A549 (cell line): ENCODE data around the gene HIPK3. TPM values are rescaled to one million over a fixed set of nuclear protein-coding genes. Genes with fewer than 3 reads are reported as not detected.

ENCODE experiments used
- ATAC-seq, 2 experiments: fragments of 200-7000 bp in 1 of 2; fragments of >200 bp in 1 of 2; cut with Nextera tagmentation in 1 of 2; cut with Tn5 transposase in 1 of 2; 3 replicates each; pipeline versions ENCODE4 v1.8.0 to v1.9.1; 2018 to 2020; ENCODE audit warnings: mild to moderate bottlenecking in 1 of 2, moderate library complexity in 1 of 2
- CTCF ChIA-PET: fragments of 300-600 bp; sonication (Branson Sonifier 250); formaldehyde crosslinking; extraction: SDS; loops from one replicate; lab custom pipeline; 2021; ENCODE audit warnings: antibody characterized with exemption, inconsistent platforms; lab: Yijun Ruan, JAX
- POLR2A ChIA-PET: fragments of 350-600 bp; formaldehyde crosslinking; extraction: SDS; loops from one replicate; lab custom pipeline; 2021; ENCODE audit warnings: antibody characterized with exemption, inconsistent platforms; lab: Yijun Ruan, JAX
- DNase-seq, 2 experiments: peaks; one replicate each; pipeline versions ENCODE4 v3.0.0 to v3.0.0-alpha.2; 2011 to 2016; ENCODE audit warnings: low read depth in 1 of 2, low spot score in 1 of 2
- FAIRE-seq: peaks from 2 replicates; lab custom pipeline; 2011; peaks lifted over from hg19 to GRCh38; lab: Jason Lieb, UNC
- H3K27ac ChIP-seq, 2 experiments: fragments of >200 bp; sonication (Bioruptor Twin); formaldehyde crosslinking; 3 replicates each; pipeline ENCODE4 v1.5.1; 2016 to 2017
- H3K4me1 ChIP-seq: fragments of >200 bp; sonication (Bioruptor Twin); formaldehyde crosslinking; 3 replicates; pipeline ENCODE4 v1.6.1; 2016
- H3K4me2 ChIP-seq: fragments of >200 bp; sonication (Bioruptor Twin); formaldehyde crosslinking; 3 replicates; pipeline ENCODE4 v1.6.1; 2016
- H3K4me3 ChIP-seq: fragments of >200 bp; sonication (Bioruptor Twin); formaldehyde crosslinking; 3 replicates; pipeline ENCODE4 v1.5.1; 2016
- H3K9me3 ChIP-seq: fragments of >200 bp; sonication (Bioruptor Twin); formaldehyde crosslinking; 3 replicates; pipeline ENCODE4 v1.6.1; 2016
- CBX8 ChIP-seq: fragments of 200-600 bp; sonication (generic); IDR thresholded peaks from 2 replicates; pipeline ENCODE4 v1.6.1; 2016
- CEBPB ChIP-seq, 2 experiments: fragments of >200 bp in 1 of 2; sonication (Bioruptor Twin) in 1 of 2; formaldehyde crosslinking in 1 of 2; IDR thresholded peaks; 2 replicates each; pipeline ENCODE4 v1.6.1; 2012 to 2016
- CHD2 ChIP-seq: fragments of 150-350 bp; IDR thresholded peaks from 2 replicates; pipeline ENCODE4 v1.6.1; 2014; ENCODE audit warnings: low read length; ENCODE audit not compliant: partially characterized antibody
- CHD4 ChIP-seq: fragments of 200-600 bp; sonication (generic); IDR thresholded peaks from 2 replicates; pipeline ENCODE4 v1.6.1; 2016; ENCODE audit warnings: antibody characterized with exemption, mild to moderate bottlenecking, borderline replicate concordance
- ESRRA ChIP-seq: fragments of 150-350 bp; IDR thresholded peaks from 2 replicates; pipeline ENCODE4 v1.6.1; 2014; ENCODE audit warnings: mild to moderate bottlenecking, low read length, borderline replicate concordance
- FOSB ChIP-seq: fragments of 250-450 bp; sonication (Bioruptor Pico); IDR thresholded peaks from 2 replicates; pipeline ENCODE4 v1.5.0; 2020; ENCODE audit warnings: mild to moderate bottlenecking, moderate library complexity
- FOSL2 ChIP-seq, 2 experiments: fragments of 450-650 bp in 1 of 2; fragments of >200 bp in 1 of 2; sonication (Bioruptor Twin) in 1 of 2; formaldehyde crosslinking; IDR thresholded peaks; 2 replicates each; pipeline versions ENCODE4 v1.5.0 to v1.6.1; 2016 to 2020; ENCODE audit warnings: mild to moderate bottlenecking in 1 of 2, moderate library complexity in 1 of 2
- HOXA7 ChIP-seq: fragments of 250-450 bp; sonication (Bioruptor Pico); IDR thresholded peaks from 2 replicates; pipeline ENCODE4 v1.5.0; 2020; ENCODE audit warnings: mild to moderate bottlenecking, moderate library complexity
- HOXB5 ChIP-seq: fragments of 250-450 bp; sonication (Bioruptor Pico); IDR thresholded peaks from 2 replicates; pipeline ENCODE4 v1.5.0; 2020; ENCODE audit warnings: mild to moderate bottlenecking, moderate library complexity
- JUNB ChIP-seq: fragments of >200 bp; sonication (Bioruptor Twin); formaldehyde crosslinking; IDR thresholded peaks from 2 replicates; pipeline ENCODE4 v1.6.1; 2016
- KDM1A ChIP-seq: fragments of 200-600 bp; sonication (generic); IDR thresholded peaks from 2 replicates; pipeline ENCODE4 v1.6.1; 2016; ENCODE audit warnings: low read depth, mild to moderate bottlenecking
- MAZ ChIP-seq: fragments of 150-350 bp; IDR thresholded peaks from 2 replicates; pipeline ENCODE4 v1.6.1; 2014; ENCODE audit warnings: antibody characterized with exemption, low read depth, low read length, borderline replicate concordance
- NFE2L2 ChIP-seq: fragments of 150-350 bp; conservative IDR thresholded peaks from 2 replicates; pipeline ENCODE4 v1.6.1; 2014; ENCODE audit warnings: low read length
- NPAS2 ChIP-seq: fragments of 250-450 bp; sonication (Bioruptor Pico); IDR thresholded peaks from 2 replicates; pipeline ENCODE4 v1.8.0; 2022; ENCODE audit warnings: mild to moderate bottlenecking, moderate library complexity, borderline replicate concordance
- POLR2A ChIP-seq: IDR thresholded peaks from 2 replicates; pipeline ENCODE4 v1.6.1; 2012; ENCODE audit warnings: mild to moderate bottlenecking, low read length
- RAD21 ChIP-seq, 2 experiments: fragments of >200 bp in 1 of 2; sonication (Bioruptor Twin) in 1 of 2; formaldehyde crosslinking in 1 of 2; IDR thresholded peaks in 1 of 2; conservative IDR thresholded peaks in 1 of 2; 2 replicates in 1 of 2; 3 replicates in 1 of 2; pipeline ENCODE4 v1.6.1; 2012 to 2018; ENCODE audit warnings: inconsistent platforms in 1 of 2
- RCOR1 ChIP-seq: fragments of 150-350 bp; IDR thresholded peaks from 2 replicates; pipeline ENCODE4 v1.6.1; 2014; ENCODE audit warnings: antibody characterized with exemption, low read length, low read depth
- RNF2 ChIP-seq: fragments of 200-600 bp; sonication (generic); IDR thresholded peaks from 2 replicates; pipeline ENCODE4 v1.6.1; 2016; ENCODE audit warnings: low read depth, mild to moderate bottlenecking, antibody characterized with exemption, moderate library complexity, borderline replicate concordance
- TFCP2L1 ChIP-seq: fragments of 250-450 bp; sonication (Bioruptor Pico); IDR thresholded peaks from 2 replicates; pipeline ENCODE4 v1.5.0; 2021; ENCODE audit warnings: mild to moderate bottlenecking
- ZNF302 ChIP-seq: fragments of 250-450 bp; sonication (Bioruptor Pico); IDR thresholded peaks from 2 replicates; pipeline ENCODE4 v1.9.0; 2021; ENCODE audit warnings: inconsistent platforms, mild to moderate bottlenecking, moderate library complexity
- ZSCAN20 ChIP-seq: fragments of 250-450 bp; sonication (Bioruptor Pico); IDR thresholded peaks from 2 replicates; pipeline ENCODE4 v1.8.0; 2022; ENCODE audit warnings: mild to moderate bottlenecking, moderate library complexity
- WGBS: methylation state at CpG from one replicate; pipeline ENCODE4 v1.1.6; 2017; ENCODE audit errors: missing lambda C conversion rate; 5-methylcytosine and 5-hydroxymethylcytosine counted together
- polyA plus RNA-seq, 4 experiments: library from polyadenylated mRNA; depleted of rRNA in 3 of 4; stranded (reverse); fragments of >200 nt; fragmentation: RNase III in 1 of 4; extraction: RNeasy Plus Mini Kit Qiagen cat#74134 plus additional on column Dnase treatment in 1 of 4; gene quantifications; 2 replicates in 3 of 4; 3 replicates in 1 of 4; pipeline ENCODE4 v1.2.3, GENCODE V29; 2011 to 2017
- TF ChIP-seq, protein P1 (sequence below): fragments of 250-450 bp; sonication (Bioruptor Pico); IDR thresholded peaks from 2 replicates; pipeline ENCODE4 v1.5.0; 2020; ENCODE audit warnings: low read depth, mild to moderate bottlenecking, moderate library complexity
- TF ChIP-seq, protein P2 (sequence below): IDR thresholded peaks from 2 replicates; pipeline ENCODE4 v1.6.1; 2012; ENCODE audit warnings: low read depth, borderline replicate concordance
- TF ChIP-seq, protein P3 (sequence below): fragments of 250-450 bp; sonication (Bioruptor Pico); IDR thresholded peaks from 2 replicates; pipeline ENCODE4 v1.5.0; 2021; ENCODE audit warnings: mild to moderate bottlenecking, moderate library complexity, borderline replicate concordance
- TF ChIP-seq, protein P4 (sequence below): fragments of 200-600 bp; sonication (generic); IDR thresholded peaks from 2 replicates; pipeline ENCODE4 v1.6.1; 2016; ENCODE audit warnings: antibody characterized with exemption, mild to moderate bottlenecking, moderate library complexity
- TF ChIP-seq, protein P5 (sequence below): fragments of >200 bp; sonication (Bioruptor Twin); formaldehyde crosslinking; IDR thresholded peaks from 2 replicates; pipeline ENCODE4 v1.6.1; 2016
- TF ChIP-seq, protein P6 (sequence below): fragments of >200 bp; sonication (Bioruptor Twin); formaldehyde crosslinking; IDR thresholded peaks from 3 replicates; pipeline ENCODE4 v1.5.1; 2016

The HIPK3 gene
- polyA plus RNA-seq, 2 of the 4 experiments (the other 2 are of a cell fraction), result 15.1 to 31.6 TPM

DNA sequence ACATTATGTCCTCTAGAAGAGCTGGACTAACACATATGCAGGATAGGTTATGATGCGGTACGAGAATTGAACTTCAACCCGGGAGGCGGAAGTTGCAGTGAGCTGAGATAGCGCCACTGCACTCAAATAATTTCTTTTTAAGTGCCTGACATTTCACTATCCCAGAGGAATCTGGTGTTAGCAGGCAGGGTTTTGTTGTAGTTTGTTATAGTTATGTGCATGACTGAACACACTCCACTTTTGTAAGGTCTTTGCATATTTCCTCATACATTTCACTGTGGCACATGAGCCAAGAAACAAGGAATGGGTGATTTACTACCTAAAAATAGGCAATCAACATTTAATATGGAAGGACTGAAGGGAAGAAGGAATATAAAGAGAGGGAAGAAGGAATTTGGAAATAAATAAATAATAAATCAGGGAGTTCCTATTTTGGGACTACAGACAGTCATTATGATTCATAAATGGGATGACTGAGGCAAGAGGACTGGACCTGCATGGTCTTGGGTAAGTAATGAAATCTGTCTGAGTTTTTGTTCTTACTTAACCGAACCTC lies 8.7 kb upstream of the HIPK3 start:
- TF ChIP-seq FOSB (CRISPR knock-in tag) (no peak), ESRRA (no peak), ZNF302 (no peak), RAD21 (conservative IDR thresholded peaks at IDR 0.05 in 1 of 2, IDR thresholded peaks at IDR 0.05 in 1 of 2) (no peak), RNF2 (no peak), POLR2A (no peak), NFE2L2 (no peak), TFCP2L1 (CRISPR knock-in tag) (no peak), JUNB (no peak), CBX8 (no peak), MAZ (no peak), FOSL2 (IDR thresholded peaks at IDR 0.05) (no peak), FOSL2 (CRISPR knock-in tag; IDR thresholded peaks at IDR 0.05) (no peak), NPAS2 (CRISPR knock-in tag) (no peak), RCOR1 (no peak)
- TF ChIP-seq, protein P1, sequence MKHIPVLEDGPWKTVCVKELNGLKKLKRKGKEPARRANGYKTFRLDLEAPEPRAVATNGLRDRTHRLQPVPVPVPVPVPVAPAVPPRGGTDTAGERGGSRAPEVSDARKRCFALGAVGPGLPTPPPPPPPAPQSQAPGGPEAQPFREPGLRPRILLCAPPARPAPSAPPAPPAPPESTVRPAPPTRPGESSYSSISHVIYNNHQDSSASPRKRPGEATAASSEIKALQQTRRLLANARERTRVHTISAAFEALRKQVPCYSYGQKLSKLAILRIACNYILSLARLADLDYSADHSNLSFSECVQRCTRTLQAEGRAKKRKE, result no peak
- TF ChIP-seq, protein P2, sequence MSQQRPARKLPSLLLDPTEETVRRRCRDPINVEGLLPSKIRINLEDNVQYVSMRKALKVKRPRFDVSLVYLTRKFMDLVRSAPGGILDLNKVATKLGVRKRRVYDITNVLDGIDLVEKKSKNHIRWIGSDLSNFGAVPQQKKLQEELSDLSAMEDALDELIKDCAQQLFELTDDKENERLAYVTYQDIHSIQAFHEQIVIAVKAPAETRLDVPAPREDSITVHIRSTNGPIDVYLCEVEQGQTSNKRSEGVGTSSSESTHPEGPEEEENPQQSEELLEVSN, result no peak
- POLR2A ChIA-PET, result no interaction called here
- ATAC-seq, result no peak
- no peak for FAIRE-seq
- WGBS, result 92% methylated on average over 6 of the region's 6 CpGs
- DNase-seq, result no peak
- Histone ChIP-seq H3K4me1 (no peaks in the 10 kb centered on the region), H3K9me3 (no peaks in the 10 kb centered on the region), H3K4me2 (no peak overlapping the region), H3K27ac (no peak overlapping the region), H3K4me3 (no peak overlapping the region)
- CTCF ChIA-PET, result interaction anchor here (0.6 kb wide), 1 partner anchor 22 kb away, joined by 3 read pairs; no protein-coding TSS in a partner anchor

DNA sequence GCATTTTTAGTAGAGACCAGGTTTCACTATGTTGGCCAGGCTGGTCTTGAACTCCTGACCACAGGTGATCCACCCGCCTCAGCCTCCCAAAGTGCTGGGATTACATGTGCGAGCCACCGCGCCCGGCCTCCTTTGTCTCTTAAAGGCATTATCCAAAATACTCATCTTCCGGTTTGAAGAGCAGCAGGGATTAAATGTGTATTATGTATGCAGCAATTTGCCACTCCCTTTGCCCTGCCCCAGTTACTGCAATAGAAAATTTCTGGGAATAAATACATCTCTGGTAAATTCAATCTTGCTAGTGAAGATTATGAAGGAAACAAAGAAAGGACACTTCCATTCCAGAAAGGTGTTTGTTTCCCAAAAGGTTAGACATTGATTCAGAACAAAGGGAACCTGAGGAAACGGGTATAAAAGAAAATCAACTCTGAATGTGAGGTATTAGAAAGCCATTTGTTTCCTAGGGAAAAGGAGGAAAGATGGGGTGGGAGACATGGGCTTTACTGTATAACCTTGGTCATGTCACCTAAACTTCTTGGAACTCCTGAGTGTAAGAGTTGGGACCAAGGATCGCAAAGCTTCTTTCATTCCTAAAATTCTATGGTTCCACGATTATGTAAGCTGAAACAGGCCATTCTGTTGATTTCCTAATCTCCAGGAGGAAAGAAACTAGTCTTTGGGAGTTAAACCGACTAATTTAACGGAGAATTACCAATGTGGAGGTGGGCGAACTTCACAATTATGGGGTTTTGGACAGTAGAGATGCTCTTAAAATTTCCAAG lies 959 bp upstream of the HIPK3 start:
- ATAC-seq (no peak), FAIRE-seq (no peak)

More for the DNA sequence above, 959 bp upstream of the HIPK3 start:
- no peak for TF ChIP-seq ZSCAN20 (CRISPR knock-in tag)
- TF ChIP-seq HOXB5 (CRISPR knock-in tag), result no peak
- TF ChIP-seq CEBPB (IDR thresholded peaks at IDR 0.05), result no peak
- TF ChIP-seq, protein P3, sequence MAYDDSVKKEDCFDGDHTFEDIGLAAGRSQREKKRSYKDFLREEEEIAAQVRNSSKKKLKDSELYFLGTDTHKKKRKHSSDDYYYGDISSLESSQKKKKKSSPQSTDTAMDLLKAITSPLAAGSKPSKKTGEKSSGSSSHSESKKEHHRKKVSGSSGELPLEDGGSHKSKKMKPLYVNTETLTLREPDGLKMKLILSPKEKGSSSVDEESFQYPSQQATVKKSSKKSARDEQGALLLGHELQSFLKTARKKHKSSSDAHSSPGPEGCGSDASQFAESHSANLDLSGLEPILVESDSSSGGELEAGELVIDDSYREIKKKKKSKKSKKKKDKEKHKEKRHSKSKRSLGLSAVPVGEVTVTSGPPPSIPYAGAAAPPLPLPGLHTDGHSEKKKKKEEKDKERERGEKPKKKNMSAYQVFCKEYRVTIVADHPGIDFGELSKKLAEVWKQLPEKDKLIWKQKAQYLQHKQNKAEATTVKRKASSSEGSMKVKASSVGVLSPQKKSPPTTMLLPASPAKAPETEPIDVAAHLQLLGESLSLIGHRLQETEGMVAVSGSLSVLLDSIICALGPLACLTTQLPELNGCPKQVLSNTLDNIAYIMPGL, result no peak
- no peak for TF ChIP-seq KDM1A
- no peak for TF ChIP-seq CHD2
- no peak for TF ChIP-seq JUNB
- no peak for TF ChIP-seq CHD4
- TF ChIP-seq, protein P4, sequence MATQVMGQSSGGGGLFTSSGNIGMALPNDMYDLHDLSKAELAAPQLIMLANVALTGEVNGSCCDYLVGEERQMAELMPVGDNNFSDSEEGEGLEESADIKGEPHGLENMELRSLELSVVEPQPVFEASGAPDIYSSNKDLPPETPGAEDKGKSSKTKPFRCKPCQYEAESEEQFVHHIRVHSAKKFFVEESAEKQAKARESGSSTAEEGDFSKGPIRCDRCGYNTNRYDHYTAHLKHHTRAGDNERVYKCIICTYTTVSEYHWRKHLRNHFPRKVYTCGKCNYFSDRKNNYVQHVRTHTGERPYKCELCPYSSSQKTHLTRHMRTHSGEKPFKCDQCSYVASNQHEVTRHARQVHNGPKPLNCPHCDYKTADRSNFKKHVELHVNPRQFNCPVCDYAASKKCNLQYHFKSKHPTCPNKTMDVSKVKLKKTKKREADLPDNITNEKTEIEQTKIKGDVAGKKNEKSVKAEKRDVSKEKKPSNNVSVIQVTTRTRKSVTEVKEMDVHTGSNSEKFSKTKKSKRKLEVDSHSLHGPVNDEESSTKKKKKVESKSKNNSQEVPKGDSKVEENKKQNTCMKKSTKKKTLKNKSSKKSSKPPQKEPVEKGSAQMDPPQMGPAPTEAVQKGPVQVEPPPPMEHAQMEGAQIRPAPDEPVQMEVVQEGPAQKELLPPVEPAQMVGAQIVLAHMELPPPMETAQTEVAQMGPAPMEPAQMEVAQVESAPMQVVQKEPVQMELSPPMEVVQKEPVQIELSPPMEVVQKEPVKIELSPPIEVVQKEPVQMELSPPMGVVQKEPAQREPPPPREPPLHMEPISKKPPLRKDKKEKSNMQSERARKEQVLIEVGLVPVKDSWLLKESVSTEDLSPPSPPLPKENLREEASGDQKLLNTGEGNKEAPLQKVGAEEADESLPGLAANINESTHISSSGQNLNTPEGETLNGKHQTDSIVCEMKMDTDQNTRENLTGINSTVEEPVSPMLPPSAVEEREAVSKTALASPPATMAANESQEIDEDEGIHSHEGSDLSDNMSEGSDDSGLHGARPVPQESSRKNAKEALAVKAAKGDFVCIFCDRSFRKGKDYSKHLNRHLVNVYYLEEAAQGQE, result no peak
- no peak for TF ChIP-seq RAD21 (conservative IDR thresholded peaks at IDR 0.05 in 1 of 2, IDR thresholded peaks at IDR 0.05 in 1 of 2)
- no peak for TF ChIP-seq ZNF302
- TF ChIP-seq, protein P5, sequence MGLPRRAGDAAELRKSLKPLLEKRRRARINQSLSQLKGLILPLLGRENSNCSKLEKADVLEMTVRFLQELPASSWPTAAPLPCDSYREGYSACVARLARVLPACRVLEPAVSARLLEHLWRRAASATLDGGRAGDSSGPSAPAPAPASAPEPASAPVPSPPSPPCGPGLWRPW, result no peak
- no peak for TF ChIP-seq HOXA7 (CRISPR knock-in tag)
- TF ChIP-seq, protein P6, sequence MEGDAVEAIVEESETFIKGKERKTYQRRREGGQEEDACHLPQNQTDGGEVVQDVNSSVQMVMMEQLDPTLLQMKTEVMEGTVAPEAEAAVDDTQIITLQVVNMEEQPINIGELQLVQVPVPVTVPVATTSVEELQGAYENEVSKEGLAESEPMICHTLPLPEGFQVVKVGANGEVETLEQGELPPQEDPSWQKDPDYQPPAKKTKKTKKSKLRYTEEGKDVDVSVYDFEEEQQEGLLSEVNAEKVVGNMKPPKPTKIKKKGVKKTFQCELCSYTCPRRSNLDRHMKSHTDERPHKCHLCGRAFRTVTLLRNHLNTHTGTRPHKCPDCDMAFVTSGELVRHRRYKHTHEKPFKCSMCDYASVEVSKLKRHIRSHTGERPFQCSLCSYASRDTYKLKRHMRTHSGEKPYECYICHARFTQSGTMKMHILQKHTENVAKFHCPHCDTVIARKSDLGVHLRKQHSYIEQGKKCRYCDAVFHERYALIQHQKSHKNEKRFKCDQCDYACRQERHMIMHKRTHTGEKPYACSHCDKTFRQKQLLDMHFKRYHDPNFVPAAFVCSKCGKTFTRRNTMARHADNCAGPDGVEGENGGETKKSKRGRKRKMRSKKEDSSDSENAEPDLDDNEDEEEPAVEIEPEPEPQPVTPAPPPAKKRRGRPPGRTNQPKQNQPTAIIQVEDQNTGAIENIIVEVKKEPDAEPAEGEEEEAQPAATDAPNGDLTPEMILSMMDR, result no peak
- TF ChIP-seq, all 56 proteins: peak for 0
- Histone ChIP-seq H3K4me1 (peaks cover 20% of the 10 kb centered on the region), H3K4me2 (peak overlapping the region; percentile 90), H3K4me3 (peak overlapping the region; percentile 94), H3K27ac (peak overlapping the region; percentile 99 to 100), H3K9me3 (no peaks in the 10 kb centered on the region)
- CTCF ChIA-PET, result interaction anchor here (0.6 to 2.0 kb wide), 3 partner anchors 10 to 91 kb away, joined by 3 to 6 read pairs (median 3); no protein-coding TSS in a partner anchor
- WGBS, result 57% methylated on average over 12 of the region's 12 CpGs
- peak in 1 of 2 experiments; percentile 8 for DNase-seq
- POLR2A ChIA-PET, result no interaction called here
